ENCODE measurements around the gene AKT1S1. TPM values are rescaled to one million over a fixed set of nuclear protein-coding genes. Genes with fewer than 3 reads are reported as not detected.

Gene AKT1S1
- total RNA-seq, 3 donors from 2014 or later (not counting 1 experiment from before 2014, with no cell fraction given), result 12.8 to 17.8 (median 16.1) TPM

DNA sequence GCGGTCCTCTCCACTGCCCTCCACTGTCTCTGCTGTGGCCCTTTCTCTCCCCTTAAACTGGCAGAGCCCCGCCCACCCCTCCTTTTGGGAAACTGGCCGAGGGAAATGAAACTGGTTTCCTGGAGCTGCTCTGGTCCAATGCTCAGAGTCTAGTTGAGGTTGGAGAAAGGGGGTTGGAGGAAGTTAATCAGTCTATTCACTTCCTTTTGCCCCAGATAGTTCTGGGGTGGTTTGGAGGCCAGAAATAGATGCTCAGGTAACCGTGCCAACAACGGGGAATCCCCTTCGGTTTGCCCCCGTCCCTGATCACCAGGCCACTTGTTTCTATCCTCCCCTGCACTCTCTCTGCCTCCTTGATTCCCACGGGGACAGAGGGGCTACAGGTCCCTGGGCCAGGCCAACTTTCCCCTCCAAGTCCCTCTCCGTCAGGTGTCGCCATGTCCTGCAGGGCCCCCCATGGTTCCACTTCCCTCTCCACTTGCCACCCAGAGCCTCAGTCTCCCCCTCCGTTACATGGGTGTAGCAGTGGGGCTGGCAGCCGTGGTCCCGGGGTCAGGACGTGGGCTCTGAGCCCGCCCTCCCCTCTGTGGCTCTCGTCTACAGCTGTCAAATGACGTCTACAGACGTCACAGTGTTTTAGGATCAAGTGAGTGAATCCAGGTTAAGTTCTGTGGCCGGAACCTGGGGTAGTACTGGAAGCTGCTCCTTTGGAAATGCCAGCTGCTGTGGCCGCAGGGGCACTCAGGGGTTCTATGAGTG is 19.9 kb upstream of the AKT1S1 start, which contains the start of gene IL4I1:
Gene IL4I1, minus strand, starts transcription at position 25 of the 759 bp plus-strand sequence. CDS start 727 bp downstream, outside the sequence.
- Mint-ChIP-seq H3K4me1 (peaks cover 19 to 20% of the 10 kb centered on the region in 2 donors), H3K36me3 (no peaks in the 10 kb centered on the region), H3K4me3 (peak within 1 kb of the TSS; percentile 80), H3K27ac (peak within 1 kb of the TSS; percentile 87 to 97), H3K27me3 (ENCODE audit: low read depth in 2 of 2) (no peaks in the 10 kb centered on the region), H3K9me3 (no peaks in the 10 kb centered on the region)
- H3K36me3 ChIP-seq (ENCODE audit: control insufficient read depth, insufficient read depth, low read length), result no peaks in the 10 kb centered on the region
- H3K4me3 ChIP-seq (ENCODE audit: low read length), result peak within 1 kb of the TSS; percentile 20
- no peaks in the 10 kb centered on the region for H3K27me3 ChIP-seq (ENCODE audit: control insufficient read depth, insufficient read depth, low read length)
- 5% methylated on average over 20 of the region's 20 CpGs for WGBS (ENCODE audit: insufficient coverage)
- no peaks in the 10 kb centered on the region for H3K9me3 ChIP-seq (ENCODE audit: control insufficient read depth, insufficient read depth, low read length)
- ATAC-seq (peak; percentile 70 to 80 (median 76)), DNase-seq (peak; percentile 59 to 90)
- H3K4me1 ChIP-seq (ENCODE audit: control insufficient read depth, insufficient read depth, low read length), result peaks cover 43% of the 10 kb centered on the region
- peak within 1 kb of the TSS; percentile 96 for H3K27ac ChIP-seq (ENCODE audit: low read length)
- intact Hi-C loops (cut with micrococcal nuclease), result loop anchor here (2.0 kb wide), 1 partner anchor 20 kb away; the partner anchor contains the start of genes AKT1S1 and TBC1D17
- TF ChIP-seq CTCF (IDR thresholded peaks at IDR 0.05), result no peak

DNA sequence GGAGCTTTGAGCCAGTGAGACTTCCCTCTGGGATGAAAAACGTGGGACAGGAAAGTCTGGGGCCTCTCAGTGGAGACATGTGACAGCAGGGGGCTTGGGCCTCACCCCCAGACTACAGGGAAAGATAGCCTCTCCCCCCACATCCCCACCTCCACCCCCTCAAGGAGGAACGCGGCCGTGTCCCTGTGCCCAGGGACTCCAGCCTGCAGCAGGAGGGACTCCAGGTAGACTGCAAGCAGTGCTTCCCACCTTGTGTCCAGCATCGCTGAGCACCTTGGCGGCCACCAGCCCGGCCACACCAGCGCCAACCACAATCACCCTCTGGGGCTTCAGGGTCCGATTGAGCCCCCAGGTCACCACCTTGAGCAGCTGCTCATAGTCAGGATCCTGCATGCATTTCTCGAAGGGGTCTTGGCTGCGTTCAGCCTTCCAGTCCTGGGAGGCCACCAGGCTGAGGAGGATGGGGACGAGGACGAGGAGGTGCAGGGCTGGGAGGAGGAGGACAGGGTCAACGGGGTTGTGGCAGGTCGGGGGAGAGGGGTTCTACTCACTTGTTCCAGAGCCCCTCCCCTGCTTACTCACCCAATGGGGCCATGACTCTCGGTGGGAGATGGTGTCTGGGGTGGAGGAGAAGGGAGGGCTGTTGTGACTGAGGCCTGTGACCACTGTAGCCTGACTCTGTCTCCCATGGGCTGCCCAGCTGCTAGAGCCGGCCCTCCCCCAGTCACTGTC is 18.6 kb upstream of the AKT1S1 start:
- H3K4me3 ChIP-seq (ENCODE audit: low read length), result peak overlapping the region; percentile 1
- H3K4me1 ChIP-seq (ENCODE audit: control insufficient read depth, insufficient read depth, low read length), result peaks cover 43% of the 10 kb centered on the region
- H3K4me3 Mint-ChIP-seq, result no peak overlapping the region
- no peaks in the 10 kb centered on the region for H3K27me3 Mint-ChIP-seq (ENCODE audit: low read depth in 2 of 2)
- no peaks in the 10 kb centered on the region for H3K9me3 Mint-ChIP-seq
- H3K27ac Mint-ChIP-seq, result peak overlapping the region; percentile 87 to 97
- 70% methylated on average over 15 of the region's 17 CpGs for WGBS (ENCODE audit: insufficient coverage)
- peak overlapping the region; percentile 96 for H3K27ac ChIP-seq (ENCODE audit: low read length)
- no peak for DNase-seq
- H3K36me3 Mint-ChIP-seq, result no peaks in the 10 kb centered on the region
- intact Hi-C loops (cut with micrococcal nuclease), result loop anchor here (2.0 kb wide), 1 partner anchor 19 kb away; the partner anchor contains the start of genes AKT1S1 and TBC1D17
- H3K9me3 ChIP-seq (ENCODE audit: control insufficient read depth, insufficient read depth, low read length), result no peaks in the 10 kb centered on the region
- no peaks in the 10 kb centered on the region for H3K27me3 ChIP-seq (ENCODE audit: control insufficient read depth, insufficient read depth, low read length)
- H3K36me3 ChIP-seq (ENCODE audit: control insufficient read depth, insufficient read depth, low read length), result no peaks in the 10 kb centered on the region
- TF ChIP-seq CTCF (IDR thresholded peaks at IDR 0.05), result no peak
- peaks cover 19 to 20% of the 10 kb centered on the region in 2 donors for H3K4me1 Mint-ChIP-seq
- ATAC-seq, result no peak

- no peak overlapping the region for H3K4me3 ChIP-seq (ENCODE audit: low read length)
- H3K36me3 Mint-ChIP-seq, result no peaks in the 10 kb centered on the region
Observed at GRCh38 chr19:49894879-49895565, 17.9 kb upstream of the AKT1S1 start.

More at GRCh38 chr19:49894879-49895565, 17.9 kb upstream of the AKT1S1 start:
- 84% methylated on average over 15 of the region's 17 CpGs for WGBS (ENCODE audit: insufficient coverage)
- peaks cover 49% of the 10 kb centered on the region for H3K4me1 ChIP-seq (ENCODE audit: control insufficient read depth, insufficient read depth, low read length)
- DNase-seq (peak in 1 of 2 donors; percentile 58), ATAC-seq (no peak)
- no peaks in the 10 kb centered on the region for H3K36me3 ChIP-seq (ENCODE audit: control insufficient read depth, insufficient read depth, low read length)
- no peaks in the 10 kb centered on the region for H3K9me3 ChIP-seq (ENCODE audit: control insufficient read depth, insufficient read depth, low read length)
- peak overlapping the region in 1 of 2 donors; percentile 97 for H3K27ac Mint-ChIP-seq
- H3K4me1 Mint-ChIP-seq, result peaks cover 19 to 23% of the 10 kb centered on the region in 2 donors
- no peaks in the 10 kb centered on the region for H3K27me3 ChIP-seq (ENCODE audit: control insufficient read depth, insufficient read depth, low read length)
- peak overlapping the region; percentile 96 for H3K27ac ChIP-seq (ENCODE audit: low read length)
- H3K4me3 Mint-ChIP-seq, result no peak overlapping the region
- no peaks in the 10 kb centered on the region for H3K9me3 Mint-ChIP-seq
- intact Hi-C loops (cut with micrococcal nuclease), result no loop called here
- H3K27me3 Mint-ChIP-seq (ENCODE audit: low read depth in 2 of 2), result no peaks in the 10 kb centered on the region
- TF ChIP-seq CTCF (IDR thresholded peaks at IDR 0.05), result no peak

All from natural killer cell (primary cell).